OCI-LY3 (cell line): ENCODE results near the gene B4GALT2.

Experiments
- H2AFZ ChIP-seq: fragments of 200-600, 300-600 bp; shearing (Covaris generic); 2 replicates; pipeline ENCODE4 v1.6.0; 2014; ENCODE audit warnings: antibody characterized with exemption, low read depth, low read length
- H3K27ac ChIP-seq: fragments of 200-600, 300-600 bp; sonication (generic); 2 replicates; pipeline ENCODE4 v1.5.1; 2014; ENCODE audit warnings: mild to moderate bottlenecking, low read length, moderate library complexity, mixed read lengths
- H3K27me3 ChIP-seq: fragments of 200-600, 300-600 bp; sonication (generic); 2 replicates; pipeline ENCODE4 v1.6.1; 2014; ENCODE audit warnings: low read depth, low read length, mixed read lengths
- H3K36me3 ChIP-seq: fragments of 200-600, 300-600 bp; sonication (generic); replicated peaks from 2 replicates; pipeline ENCODE3; 2014; ENCODE audit warnings: low read depth, low read length, mixed read lengths
- H3K4me1 ChIP-seq: fragments of 300-600, 200-600 bp; sonication (generic); 2 replicates; pipeline ENCODE4 v1.6.1; 2014; ENCODE audit warnings: low read length, mixed read lengths
- H3K4me2 ChIP-seq: fragments of 200-600, 300-600 bp; sonication (generic); 2 replicates; pipeline ENCODE4 v1.6.1; 2014; ENCODE audit warnings: low read length, mixed read lengths
- H3K4me3 ChIP-seq: fragments of 300-600, 200-600 bp; sonication (generic); 2 replicates; pipeline ENCODE4 v1.5.1; 2014; ENCODE audit warnings: antibody characterized with exemption, mild to moderate bottlenecking, low read length, moderate library complexity
- H3K79me2 ChIP-seq: fragments of 300-600, 200-600 bp; shearing (Covaris generic); 2 replicates; pipeline ENCODE4 v1.6.1; 2014; ENCODE audit warnings: mild to moderate bottlenecking, low read length, mixed read lengths
- H3K9ac ChIP-seq: fragments of 300-600, 200-600 bp; shearing (Covaris generic); 2 replicates; pipeline ENCODE4 v1.6.0; 2014; ENCODE audit warnings: mild to moderate bottlenecking, low read length, moderate library complexity
- H3K9me3 ChIP-seq: fragments of 200-600, 300-600 bp; shearing (Covaris generic); 2 replicates; pipeline ENCODE4 v1.6.1; 2014; ENCODE audit warnings: low read length, mixed read lengths; ENCODE audit not compliant: insufficient read depth
- H4K20me1 ChIP-seq: fragments of 200-600, 300-600 bp; sonication (generic); 2 replicates; pipeline ENCODE4 v1.6.1; 2016; ENCODE audit warnings: low read length, mixed read lengths; ENCODE audit not compliant: insufficient read depth
- EZH2phosphoT487 ChIP-seq: fragments of 200-600 bp; shearing (Covaris generic); IDR thresholded peaks from 2 replicates; pipeline ENCODE4 v1.6.1; 2018; ENCODE audit warnings: antibody characterized with exemption, mixed run types, low read depth
- TF ChIP-seq, protein P1 (sequence below): fragments of 200-600, 300-600 bp; sonication (generic); IDR thresholded peaks from 2 replicates; pipeline ENCODE4 v1.5.1; 2014; ENCODE audit warnings: antibody characterized with exemption, low read length, low read depth

The B4GALT2 gene

DNA sequence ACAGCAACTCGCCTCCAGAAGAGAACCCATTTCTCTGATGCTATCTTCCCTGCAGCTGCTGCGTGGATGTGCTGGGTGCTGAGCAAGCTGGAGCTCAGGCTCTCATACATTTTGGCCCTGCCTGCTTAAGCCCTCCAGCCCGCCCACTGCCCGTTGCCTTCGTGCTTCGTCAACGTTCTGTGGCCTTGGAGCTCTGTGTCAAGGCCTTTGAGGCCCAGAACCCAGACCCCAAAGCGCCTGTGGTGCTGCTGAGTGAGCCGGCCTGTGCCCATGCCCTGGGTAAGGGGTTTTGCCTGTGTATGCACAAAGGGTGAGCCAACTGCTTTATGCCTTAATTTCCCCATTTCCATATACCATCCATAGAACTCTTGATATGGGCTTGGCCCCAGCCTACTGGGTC lies 8.1 kb upstream of the B4GALT2 start:
- Histone ChIP-seq H3K27ac (no peak overlapping the region), H3K9ac (no peak overlapping the region)
- TF ChIP-seq, protein P1, sequence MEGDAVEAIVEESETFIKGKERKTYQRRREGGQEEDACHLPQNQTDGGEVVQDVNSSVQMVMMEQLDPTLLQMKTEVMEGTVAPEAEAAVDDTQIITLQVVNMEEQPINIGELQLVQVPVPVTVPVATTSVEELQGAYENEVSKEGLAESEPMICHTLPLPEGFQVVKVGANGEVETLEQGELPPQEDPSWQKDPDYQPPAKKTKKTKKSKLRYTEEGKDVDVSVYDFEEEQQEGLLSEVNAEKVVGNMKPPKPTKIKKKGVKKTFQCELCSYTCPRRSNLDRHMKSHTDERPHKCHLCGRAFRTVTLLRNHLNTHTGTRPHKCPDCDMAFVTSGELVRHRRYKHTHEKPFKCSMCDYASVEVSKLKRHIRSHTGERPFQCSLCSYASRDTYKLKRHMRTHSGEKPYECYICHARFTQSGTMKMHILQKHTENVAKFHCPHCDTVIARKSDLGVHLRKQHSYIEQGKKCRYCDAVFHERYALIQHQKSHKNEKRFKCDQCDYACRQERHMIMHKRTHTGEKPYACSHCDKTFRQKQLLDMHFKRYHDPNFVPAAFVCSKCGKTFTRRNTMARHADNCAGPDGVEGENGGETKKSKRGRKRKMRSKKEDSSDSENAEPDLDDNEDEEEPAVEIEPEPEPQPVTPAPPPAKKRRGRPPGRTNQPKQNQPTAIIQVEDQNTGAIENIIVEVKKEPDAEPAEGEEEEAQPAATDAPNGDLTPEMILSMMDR: no peak
- TF ChIP-seq EZH2phosphoT487: no peak

DNA sequence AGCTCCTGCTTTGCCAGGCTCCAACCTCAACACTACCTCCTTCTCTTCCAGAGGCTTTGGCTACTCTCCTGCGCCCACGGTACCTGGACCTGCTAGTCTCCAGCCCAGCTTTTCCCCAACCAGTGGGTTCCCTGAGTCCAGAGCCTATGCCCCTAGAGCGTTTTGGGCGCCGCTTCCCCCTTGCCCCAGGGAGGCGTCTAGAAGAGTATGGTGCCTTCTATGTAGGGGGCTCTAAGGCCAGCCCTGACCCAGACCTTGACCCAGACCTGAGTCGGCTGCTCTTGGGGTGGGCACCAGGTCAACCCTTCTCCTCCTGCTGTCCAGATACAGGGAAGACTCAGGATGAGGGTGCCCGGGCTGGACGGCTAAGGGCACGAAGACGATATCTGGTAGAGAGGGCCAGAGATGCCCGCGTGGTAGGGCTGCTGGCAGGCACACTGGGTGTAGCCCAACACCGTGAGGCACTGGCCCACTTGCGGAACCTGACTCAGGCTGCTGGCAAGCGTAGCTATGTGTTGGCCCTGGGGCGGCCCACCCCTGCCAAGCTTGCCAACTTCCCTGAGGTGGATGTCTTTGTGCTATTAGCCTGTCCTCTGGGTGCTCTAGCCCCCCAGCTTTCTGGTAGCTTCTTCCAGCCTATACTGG lies 7.6 kb upstream of the B4GALT2 start:
- peaks cover 23% of the 10 kb centered on the region for H3K4me1 ChIP-seq
- no peaks in the 10 kb centered on the region for H3K27me3 ChIP-seq
- peaks cover 4% of the 10 kb centered on the region; the same call in 1 of the 2 replicates for H4K20me1 ChIP-seq
- no peak overlapping the region for H2AFZ ChIP-seq
- H3K4me2 ChIP-seq: no peak overlapping the region; the same call in 1 of the 2 replicates
- H3K36me3 ChIP-seq: peaks cover 7% of the 10 kb centered on the region
- no peak overlapping the region for H3K4me3 ChIP-seq
- peaks cover 34% of the 10 kb centered on the region for H3K79me2 ChIP-seq
- TF ChIP-seq, protein P1: no peak
- no peak for TF ChIP-seq EZH2phosphoT487
- H3K9ac ChIP-seq: no peak overlapping the region
- no peaks in the 10 kb centered on the region for H3K9me3 ChIP-seq
- H3K27ac ChIP-seq: no peak overlapping the region

More for the DNA sequence above, 8.1 kb upstream of the B4GALT2 start:
- Histone ChIP-seq H3K79me2 (peaks cover 29% of the 10 kb centered on the region), H3K4me3 (peak overlapping the region; percentile 97), H3K4me1 (peaks cover 18% of the 10 kb centered on the region), H3K9me3 (no peaks in the 10 kb centered on the region), H3K36me3 (peaks cover 2% of the 10 kb centered on the region), H4K20me1 (peaks cover 1% of the 10 kb centered on the region; the same call in 1 of the 2 replicates), H3K27me3 (no peaks in the 10 kb centered on the region), H2AFZ (no peak overlapping the region), H3K4me2 (peak overlapping the region; percentile 93)

DNA sequence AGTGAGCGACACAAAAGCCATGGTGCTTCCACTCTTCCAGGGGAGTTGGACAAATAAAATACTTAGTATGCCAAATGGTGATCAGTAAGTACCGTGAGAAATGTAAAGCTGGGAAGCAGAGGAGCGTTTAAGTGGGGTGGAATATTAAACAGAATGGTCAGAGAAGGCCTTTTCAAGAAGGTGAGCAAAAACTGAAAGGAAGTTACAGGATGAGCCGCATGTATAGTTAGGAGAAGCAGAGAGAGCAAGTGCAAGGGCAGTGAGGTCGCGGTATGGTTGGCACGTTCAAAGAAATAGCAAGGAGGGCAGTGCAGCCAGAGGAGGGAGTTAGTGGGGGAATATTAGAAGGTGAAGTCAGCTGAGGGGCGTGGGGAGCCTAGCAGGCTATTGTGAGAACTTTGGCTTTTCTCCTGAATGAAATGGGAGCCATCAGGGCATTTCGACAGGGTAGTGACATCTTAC lies 5.0 kb upstream of the B4GALT2 start:
- peak overlapping the region; percentile 93 for H3K4me2 ChIP-seq
- H2AFZ ChIP-seq: peak overlapping the region; percentile 82
- H3K9me3 ChIP-seq: no peaks in the 10 kb centered on the region
- H3K4me1 ChIP-seq: peaks cover 31% of the 10 kb centered on the region
- peaks cover 59% of the 10 kb centered on the region for H3K79me2 ChIP-seq
- H3K4me3 ChIP-seq: peak overlapping the region; percentile 87
- H3K27me3 ChIP-seq: no peaks in the 10 kb centered on the region
- no peak for TF ChIP-seq EZH2phosphoT487
- TF ChIP-seq, protein P1: no peak
- peaks cover 20% of the 10 kb centered on the region for H3K36me3 ChIP-seq
- peak overlapping the region; percentile 51 for H3K27ac ChIP-seq
- peaks cover 4% of the 10 kb centered on the region; the same call in 1 of the 2 replicates for H4K20me1 ChIP-seq
- H3K9ac ChIP-seq: peak overlapping the region; percentile 70

DNA sequence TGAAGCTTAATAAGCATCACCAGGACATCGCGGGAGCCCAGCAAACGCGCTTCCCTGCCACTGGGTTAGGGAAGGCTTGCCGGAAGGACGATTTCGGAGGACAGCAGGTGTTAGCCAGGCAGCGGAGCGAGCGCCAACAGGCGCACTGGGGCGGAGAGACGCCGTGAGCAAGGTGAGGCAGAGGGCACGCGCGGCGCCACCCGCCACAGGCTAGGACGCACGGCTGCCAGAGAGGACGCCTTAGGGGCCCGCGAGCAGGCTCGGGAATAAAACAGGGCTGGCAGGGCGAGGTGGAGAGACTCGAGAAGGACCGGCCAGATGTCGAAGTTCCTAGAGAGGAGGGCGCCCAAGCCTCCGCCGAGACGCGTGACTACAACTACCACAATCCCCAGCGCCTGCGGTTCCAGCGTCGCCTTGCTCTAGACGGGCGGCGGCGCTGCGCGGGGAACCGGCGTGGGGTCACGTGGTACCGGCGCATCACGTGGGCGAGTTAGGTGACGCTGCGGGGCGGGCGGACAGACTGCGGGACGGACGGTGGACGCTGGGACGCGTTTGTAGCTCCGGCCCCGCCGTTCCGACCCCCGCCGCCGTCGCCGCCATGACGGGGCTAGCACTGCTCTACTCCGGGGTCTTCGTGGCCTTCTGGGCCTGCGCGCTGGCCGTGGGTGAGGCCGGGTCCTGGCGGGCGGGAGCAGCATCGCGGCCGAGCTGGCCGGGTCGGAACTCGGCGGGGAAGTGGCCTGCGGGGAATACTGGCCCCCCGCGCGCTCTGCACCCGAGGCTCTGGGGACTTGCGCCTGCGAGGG lies 4.4 kb upstream of the B4GALT2 start, which contains the start of gene ATP6V0B:
ATP6V0B (plus strand) TSS at position 518 of the 806 bp plus-strand sequence; CDS start at position 599, 81 bp downstream.
- H3K9me3 ChIP-seq: no peaks in the 10 kb centered on the region
- peaks cover 20% of the 10 kb centered on the region for H3K36me3 ChIP-seq

More for the DNA sequence above, 4.4 kb upstream of the B4GALT2 start, which contains the start of gene ATP6V0B:
- peaks cover 65% of the 10 kb centered on the region for H3K79me2 ChIP-seq
- peaks cover 4% of the 10 kb centered on the region; the same call in 1 of the 2 replicates for H4K20me1 ChIP-seq
- no peaks in the 10 kb centered on the region for H3K27me3 ChIP-seq
- H3K9ac ChIP-seq: peak within 1 kb of the TSS; percentile 89
- peaks cover 28% of the 10 kb centered on the region for H3K4me1 ChIP-seq
- TF ChIP-seq, protein P1: no peak
- TF ChIP-seq EZH2phosphoT487: no peak
- peak within 1 kb of the TSS; percentile 97 for H3K4me2 ChIP-seq
- peak within 1 kb of the TSS; percentile 82 for H2AFZ ChIP-seq
- peak within 1 kb of the TSS; percentile 66 for H3K27ac ChIP-seq
- H3K4me3 ChIP-seq: peak within 1 kb of the TSS; percentile 87
